Measurements from ENCODE around the gene IGFBP4.

Gene IGFBP4

GRCh38 chr17:40457369-40457768 lies 14.1 kb downstream of the IGFBP4 start:
- no peak for DNase-seq

- DNase-seq, result no peak
Measured at GRCh38 chr17:40457964-40458791, 14.9 kb downstream of the IGFBP4 start.

GRCh38 chr17:40458851-40459482 lies 15.7 kb downstream of the IGFBP4 start:
- no peak for DNase-seq

GRCh38 chr17:40459636-40460603 lies 16.7 kb downstream of the IGFBP4 start:
- no peak for DNase-seq

GRCh38 chr17:40460604-40460967 lies 17.3 kb downstream of the IGFBP4 start:
- no peak for DNase-seq

GRCh38 chr17:40460968-40461731 lies 17.9 kb downstream of the IGFBP4 start:
- DNase-seq, result no peak

- DNase-seq, result no peak
Measured at GRCh38 chr17:40461732-40462342, 18.6 kb downstream of the IGFBP4 start.

- DNase-seq, result no peak
Measured at GRCh38 chr17:40462343-40463121, 19.3 kb downstream of the IGFBP4 start.

- DNase-seq, result no peak
Measured at GRCh38 chr17:40463122-40463550, 19.9 kb downstream of the IGFBP4 start.

- no peak for DNase-seq
Measured at GRCh38 chr17:40464392-40464855, 21.2 kb downstream of the IGFBP4 start.

- no peak for DNase-seq
Measured at GRCh38 chr17:40466298-40466971, 23.2 kb downstream of the IGFBP4 start.

GRCh38 chr17:40467281-40467867 lies 24.1 kb downstream of the IGFBP4 start:
- DNase-seq, result no peak

GRCh38 chr17:40468560-40468959 lies 25.3 kb downstream of the IGFBP4 start:
- no peak for DNase-seq

- DNase-seq, result no peak
Measured at GRCh38 chr17:40469805-40470675, 26.8 kb downstream of the IGFBP4 start.

- no peak for DNase-seq
Measured at GRCh38 chr17:40470932-40471828, 27.9 kb downstream of the IGFBP4 start.

GRCh38 chr17:40471846-40472732 lies 28.8 kb downstream of the IGFBP4 start:
- DNase-seq, result no peak
